Measurements from ENCODE around the gene NPNT. TPM values are rescaled to one million over a fixed set of nuclear protein-coding genes. Genes with fewer than 3 reads are reported as not detected.
A peak's percentile ranks its signal among the peaks of the same experiment; 100 is the strongest.
"Not testable (repeated sequence)": the region's sequence is repeated elsewhere in the genome, so short reads cannot be mapped to it uniquely, and the experiment has no call there.

Gene NPNT
- total RNA-seq = not detected

- no peak within 1 kb of the TSS for H3K27ac Mint-ChIP-seq
- H3K9me3 Mint-ChIP-seq = no peaks in the 10 kb centered on the region
- H3K27me3 Mint-ChIP-seq = peaks cover 71% of the 10 kb centered on the region
- CTCF ChIA-PET = no interaction called here
- no peak for DNase-seq
- H3K4me1 Mint-ChIP-seq = peaks cover 7% of the 10 kb centered on the region
- H3K36me3 Mint-ChIP-seq (ENCODE audit: low read depth) = no peaks in the 10 kb centered on the region
- POLR2A ChIA-PET = no interaction called here
- H3K4me3 Mint-ChIP-seq = peak within 1 kb of the TSS; percentile 22
Observed at GRCh38 chr4:105894660-105895582, at the start of gene NPNT. Gene NPNT, plus strand, starts transcription at chr4:105895471. Its CDS starts 182 bp downstream, at chr4:105895653.

DNA sequence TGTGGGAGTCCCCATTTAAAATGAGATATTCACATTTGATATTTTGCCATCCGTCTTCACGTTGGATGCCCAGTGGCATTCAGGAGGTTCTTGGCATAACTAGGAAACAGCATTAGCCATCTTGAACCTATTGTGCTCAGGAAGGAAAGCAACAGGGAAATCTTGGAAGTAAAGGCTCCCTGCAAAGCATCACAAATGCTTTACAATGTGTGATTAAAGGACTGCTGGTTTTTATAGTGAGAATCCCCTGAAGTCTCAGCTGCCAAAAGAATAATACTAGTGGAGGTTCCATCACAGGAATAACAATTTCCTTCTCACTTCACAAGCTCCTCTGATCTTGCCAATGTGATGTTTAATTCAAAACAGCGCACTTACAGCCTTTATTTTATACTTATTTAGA is 49.7 kb upstream of the NPNT start:
- H3K4me3 Mint-ChIP-seq = no peak overlapping the region
- DNase-seq = no peak
- CTCF ChIA-PET = no interaction called here
- no peaks in the 10 kb centered on the region for H3K27me3 Mint-ChIP-seq
- H3K4me1 Mint-ChIP-seq = no peaks in the 10 kb centered on the region
- no peak overlapping the region for H3K27ac Mint-ChIP-seq
- no peaks in the 10 kb centered on the region for H3K9me3 Mint-ChIP-seq
- POLR2A ChIA-PET = no interaction called here
- peaks cover 5% of the 10 kb centered on the region for H3K36me3 Mint-ChIP-seq (ENCODE audit: low read depth)

DNA sequence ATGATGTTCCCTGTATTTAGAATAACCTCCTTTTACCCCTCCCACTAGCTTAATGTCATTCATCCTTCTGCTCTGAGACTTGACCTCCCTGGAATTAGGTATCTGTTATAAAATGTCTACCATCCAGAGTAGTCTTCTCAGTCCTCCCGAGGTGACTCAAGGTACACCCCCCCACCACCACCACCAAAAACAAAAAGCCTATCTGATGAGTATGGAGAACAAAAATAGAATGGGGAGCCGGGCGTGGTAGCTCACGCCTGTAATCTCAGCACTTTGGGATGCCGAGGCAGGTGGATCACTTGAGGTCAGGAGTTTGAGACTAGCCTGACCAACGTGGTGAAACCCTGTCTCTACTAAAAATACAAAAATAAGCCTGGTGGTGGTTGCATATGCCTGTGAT is 46.9 kb upstream of the NPNT start:
- H3K36me3 Mint-ChIP-seq (ENCODE audit: low read depth); DNase-seq; H3K4me1 Mint-ChIP-seq; H3K4me3 Mint-ChIP-seq; H3K27me3 Mint-ChIP-seq; POLR2A ChIA-PET; H3K9me3 Mint-ChIP-seq; H3K27ac Mint-ChIP-seq; CTCF ChIA-PET: not testable (repeated sequence)

- CTCF ChIA-PET = no interaction called here
Observed at GRCh38 chr4:105851196-105851595, 44.1 kb upstream of the NPNT start.

DNA sequence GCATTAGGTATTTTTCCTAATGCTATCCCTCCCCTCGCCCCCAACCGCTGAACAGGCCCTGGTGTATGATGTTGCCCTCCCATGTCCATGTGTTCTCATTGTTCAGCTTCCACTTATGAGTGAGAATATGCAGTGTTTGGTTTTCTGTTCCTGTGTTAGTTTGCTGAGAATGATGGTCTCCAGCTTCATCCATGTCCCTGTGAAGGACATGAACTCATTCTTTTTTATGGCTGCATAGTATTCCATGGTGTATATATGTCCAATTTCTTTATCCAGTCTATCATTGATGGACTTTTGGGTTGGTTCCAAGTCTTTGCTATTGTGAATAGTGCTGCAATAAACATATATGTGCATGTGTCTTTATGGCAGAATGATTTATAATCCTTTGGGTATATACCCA is 43.0 kb upstream of the NPNT start:
- H3K4me3 Mint-ChIP-seq; H3K9me3 Mint-ChIP-seq; POLR2A ChIA-PET; H3K4me1 Mint-ChIP-seq; H3K27me3 Mint-ChIP-seq; CTCF ChIA-PET; H3K36me3 Mint-ChIP-seq (ENCODE audit: low read depth); H3K27ac Mint-ChIP-seq; DNase-seq: not testable (repeated sequence)

More at GRCh38 chr4:105851196-105851595, 44.1 kb upstream of the NPNT start:
- no peak overlapping the region for H3K27ac Mint-ChIP-seq
- H3K4me1 Mint-ChIP-seq = no peaks in the 10 kb centered on the region
- POLR2A ChIA-PET = no interaction called here
- peaks cover 2% of the 10 kb centered on the region for H3K9me3 Mint-ChIP-seq
- no peak for DNase-seq
- no peaks in the 10 kb centered on the region for H3K36me3 Mint-ChIP-seq (ENCODE audit: low read depth)
- no peaks in the 10 kb centered on the region for H3K27me3 Mint-ChIP-seq
- no peak overlapping the region for H3K4me3 Mint-ChIP-seq

- Mint-ChIP-seq H3K36me3 (ENCODE audit: low read depth) (peaks cover 2% of the 10 kb centered on the region), H3K27me3 (no peaks in the 10 kb centered on the region), H3K9me3 (peaks cover 25% of the 10 kb centered on the region), H3K4me3 (no peak overlapping the region), H3K27ac (no peak overlapping the region), H3K4me1 (no peaks in the 10 kb centered on the region)
- no peak for DNase-seq
- ChIA-PET CTCF (no interaction called here), POLR2A (no interaction called here)
Observed at GRCh38 chr4:105858466-105859040, 36.7 kb upstream of the NPNT start.

- Mint-ChIP-seq H3K36me3 (ENCODE audit: low read depth) (peaks cover 2% of the 10 kb centered on the region), H3K4me3 (no peak overlapping the region), H3K4me1 (no peaks in the 10 kb centered on the region), H3K9me3 (peaks cover 25% of the 10 kb centered on the region), H3K27ac (no peak overlapping the region), H3K27me3 (no peaks in the 10 kb centered on the region)
- ChIA-PET CTCF (no interaction called here), POLR2A (no interaction called here)
- DNase-seq = no peak
Observed at GRCh38 chr4:105859233-105859632, 36.0 kb upstream of the NPNT start.

GRCh38 chr4:105870963-105871362 is 24.3 kb upstream of the NPNT start:
- CTCF ChIA-PET = no interaction called here
- H3K27ac Mint-ChIP-seq = no peak overlapping the region

DNA sequence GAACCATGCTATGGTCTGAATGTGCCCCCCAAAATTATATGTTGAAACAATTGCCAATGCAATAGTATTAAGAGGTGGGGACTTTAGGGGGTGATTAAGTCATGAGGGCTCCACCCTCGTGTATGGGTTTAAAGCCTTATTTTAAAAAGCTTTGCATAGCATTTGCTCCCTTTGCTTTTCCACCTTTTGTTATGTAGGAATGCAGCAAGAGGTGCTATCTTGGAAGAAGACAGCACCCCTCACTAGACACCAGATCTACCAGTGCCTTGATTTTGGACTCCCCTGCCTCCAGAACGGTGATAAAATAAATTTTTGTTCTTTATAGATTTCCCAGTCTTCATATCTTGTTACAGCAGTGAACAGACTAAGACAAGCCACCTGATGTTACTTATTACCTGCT is 23.3 kb upstream of the NPNT start:
- POLR2A ChIA-PET = no interaction called here
- no peak for DNase-seq
- Mint-ChIP-seq H3K4me3 (no peak overlapping the region), H3K36me3 (ENCODE audit: low read depth) (no peaks in the 10 kb centered on the region), H3K27ac (no peak overlapping the region), H3K4me1 (no peaks in the 10 kb centered on the region), H3K9me3 (no peaks in the 10 kb centered on the region), H3K27me3 (peaks cover 3% of the 10 kb centered on the region)
- CTCF ChIA-PET = no interaction called here

More at GRCh38 chr4:105870963-105871362, 24.3 kb upstream of the NPNT start:
- peaks cover 3% of the 10 kb centered on the region for H3K27me3 Mint-ChIP-seq
- H3K9me3 Mint-ChIP-seq = no peaks in the 10 kb centered on the region
- H3K36me3 Mint-ChIP-seq (ENCODE audit: low read depth) = no peaks in the 10 kb centered on the region
- DNase-seq = no peak
- POLR2A ChIA-PET = no interaction called here
- no peak overlapping the region for H3K4me3 Mint-ChIP-seq
- no peaks in the 10 kb centered on the region for H3K4me1 Mint-ChIP-seq

DNA sequence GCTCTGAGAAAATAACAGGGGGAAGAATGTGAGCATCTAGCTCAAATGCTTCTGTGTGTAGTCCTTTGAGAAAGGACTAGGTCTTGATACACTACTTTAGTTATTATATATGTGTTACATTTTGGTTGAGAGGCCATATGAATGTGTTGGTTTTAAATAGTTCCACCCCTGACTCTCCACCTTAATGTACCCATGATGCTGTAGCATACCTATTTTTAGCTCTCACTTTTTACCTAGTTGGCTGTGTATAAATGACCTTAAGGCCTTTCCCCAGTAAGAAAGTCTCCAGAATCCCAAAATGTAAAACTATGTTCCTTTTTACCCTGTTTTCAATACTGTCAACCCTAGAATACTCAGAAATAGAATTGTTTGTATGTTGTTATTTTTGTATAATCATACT is 20.0 kb upstream of the NPNT start:
- ChIA-PET POLR2A (no interaction called here), CTCF (no interaction called here)
- Mint-ChIP-seq H3K36me3 (ENCODE audit: low read depth) (no peaks in the 10 kb centered on the region), H3K4me1 (no peaks in the 10 kb centered on the region), H3K9me3 (no peaks in the 10 kb centered on the region), H3K27me3 (peaks cover 1% of the 10 kb centered on the region), H3K27ac (no peak overlapping the region), H3K4me3 (no peak overlapping the region)
- DNase-seq = no peak

- CTCF ChIA-PET = no interaction called here
- no peaks in the 10 kb centered on the region for H3K9me3 Mint-ChIP-seq
Observed at GRCh38 chr4:105878668-105879067, 16.6 kb upstream of the NPNT start.

GRCh38 chr4:105887508-105887907 is 7.8 kb upstream of the NPNT start:
- Mint-ChIP-seq H3K27me3 (peaks cover 12% of the 10 kb centered on the region), H3K4me1 (no peaks in the 10 kb centered on the region), H3K4me3 (no peak overlapping the region), H3K36me3 (ENCODE audit: low read depth) (no peaks in the 10 kb centered on the region), H3K9me3 (no peaks in the 10 kb centered on the region), H3K27ac (no peak overlapping the region)
- ChIA-PET CTCF (no interaction called here), POLR2A (no interaction called here)
- DNase-seq = no peak

More at GRCh38 chr4:105878668-105879067, 16.6 kb upstream of the NPNT start:
- POLR2A ChIA-PET = no interaction called here
- no peak for DNase-seq
- Mint-ChIP-seq H3K27me3 (peaks cover 1% of the 10 kb centered on the region), H3K36me3 (ENCODE audit: low read depth) (no peaks in the 10 kb centered on the region), H3K4me3 (no peak overlapping the region), H3K27ac (no peak overlapping the region), H3K4me1 (no peaks in the 10 kb centered on the region)

DNA sequence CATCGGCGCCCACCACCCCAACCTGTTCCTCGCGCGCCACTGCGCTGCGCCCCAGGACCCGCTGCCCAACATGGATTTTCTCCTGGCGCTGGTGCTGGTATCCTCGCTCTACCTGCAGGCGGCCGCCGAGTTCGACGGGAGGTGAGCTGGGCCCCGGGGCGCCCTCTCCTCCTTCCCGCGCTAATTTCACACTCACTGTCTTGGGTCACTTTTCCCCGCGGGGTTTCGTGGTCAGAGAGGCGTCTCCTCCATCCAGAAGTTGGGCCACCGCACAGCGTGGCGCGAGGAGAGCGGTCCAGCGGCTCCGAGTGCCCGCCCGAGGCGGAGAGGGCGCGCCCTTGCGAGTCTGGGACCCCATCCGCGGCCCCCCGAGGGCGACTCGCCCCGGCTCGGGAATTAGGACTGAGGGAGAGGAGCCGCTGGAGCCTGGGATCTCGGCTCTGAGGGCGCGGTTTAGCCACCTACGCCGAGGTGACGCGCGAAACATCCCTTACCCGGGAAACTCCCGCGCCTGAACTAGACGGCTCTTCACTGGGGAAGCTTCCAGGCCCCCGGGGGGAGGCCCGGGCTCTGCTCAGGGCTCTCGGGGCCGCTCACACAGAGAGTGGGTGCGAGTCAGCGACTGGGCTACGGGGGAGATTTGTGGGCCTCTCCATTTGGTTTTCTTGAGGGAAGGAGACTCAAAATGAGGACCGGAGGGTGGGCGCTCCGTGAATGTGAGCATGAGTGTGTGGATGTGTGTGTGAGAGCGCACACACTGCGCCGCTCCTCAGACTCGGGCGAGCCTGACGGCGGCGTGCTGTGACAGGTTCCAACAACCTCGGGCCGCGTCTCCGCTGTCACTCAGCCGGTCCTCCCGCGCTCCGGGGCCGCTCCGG is 551 bp downstream of the NPNT start:
- CTCF ChIA-PET = no interaction called here
- H3K36me3 Mint-ChIP-seq (ENCODE audit: low read depth) = no peaks in the 10 kb centered on the region
- peaks cover 67% of the 10 kb centered on the region for H3K27me3 Mint-ChIP-seq
- no peak for DNase-seq
- POLR2A ChIA-PET = no interaction called here
- H3K4me3 Mint-ChIP-seq = peak overlapping the region; percentile 22
- no peak overlapping the region for H3K27ac Mint-ChIP-seq
- peaks cover 7% of the 10 kb centered on the region for H3K4me1 Mint-ChIP-seq
- H3K9me3 Mint-ChIP-seq = no peaks in the 10 kb centered on the region

All from activated CD4-positive, alpha-beta memory T cell treated with anti-CD3 and anti-CD28 coated beads, Interleukin-2, amount 10 ng/mL, durations not matched to agents 7 days and 5 days (primary cell).